GM18511 (cell line): ENCODE results near the gene RGS7BP.

Source experiments
- ATAC-seq: cut with Tn5 transposase; IDR thresholded peaks from one replicate; pipeline ENCODE4 v1.9.1; 2021; ENCODE audit warnings: mild to moderate bottlenecking, moderate library complexity; ENCODE audit not compliant: unreplicated experiment

RGS7BP gene

DNA sequence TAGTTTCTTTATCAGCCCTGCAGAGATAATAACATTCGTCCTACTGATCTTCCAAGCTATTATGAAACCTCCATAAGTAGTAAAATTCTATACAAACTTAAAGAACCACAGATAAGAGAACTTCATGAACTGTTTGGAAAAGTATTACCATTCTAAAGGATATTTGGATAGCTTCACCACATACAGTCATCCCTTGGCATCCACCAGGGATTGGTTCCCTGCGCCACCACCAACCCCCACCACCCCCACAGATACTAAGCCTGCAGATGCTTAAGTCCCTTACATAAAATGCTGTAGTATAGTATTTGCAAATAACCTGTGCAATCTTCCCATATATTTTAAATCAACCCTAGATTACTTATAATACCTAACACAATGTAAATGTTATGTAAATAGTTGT, 123.1 kb downstream of the RGS7BP start:
- ATAC-seq, result no peak

DNA sequence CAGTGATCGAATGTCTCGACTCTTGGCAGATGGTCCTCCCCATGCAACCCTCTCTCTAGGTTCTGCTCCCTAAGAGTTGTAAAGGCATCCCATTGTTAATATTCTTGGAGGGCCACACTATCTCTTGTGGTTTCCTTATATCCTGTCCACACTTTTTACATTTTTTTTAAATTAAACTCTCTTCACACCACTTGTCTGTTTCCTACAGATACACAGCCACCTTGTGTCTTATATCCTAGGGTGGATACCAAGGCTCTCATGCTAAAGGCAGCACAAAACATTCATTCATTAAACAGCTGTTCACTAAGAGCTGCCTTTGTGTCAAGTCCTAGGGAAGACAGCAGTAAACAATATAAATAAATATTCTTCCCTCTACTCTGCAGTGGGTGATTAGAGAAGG, 124.0 kb downstream of the RGS7BP start:
- ATAC-seq, result no peak

DNA sequence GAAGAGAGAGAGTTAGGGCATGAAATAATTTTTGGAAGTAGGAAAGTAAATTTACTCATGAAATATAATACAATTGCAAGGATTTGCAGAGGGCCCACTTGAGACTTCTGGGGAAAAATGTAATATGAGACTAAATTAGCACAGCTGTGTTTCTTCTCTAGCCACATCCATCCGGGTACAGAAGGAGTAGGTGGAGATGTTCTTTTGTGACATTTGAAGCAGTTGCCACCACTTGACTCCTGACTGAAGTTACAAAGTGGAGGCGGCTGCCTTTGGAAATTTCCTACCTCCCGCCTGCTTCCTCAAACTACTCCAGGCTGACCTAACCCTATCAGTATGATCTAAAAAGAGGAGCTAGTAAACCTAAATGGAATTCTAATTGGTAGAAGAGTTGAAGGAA, 126.4 kb downstream of the RGS7BP start:
- no peak for ATAC-seq

DNA sequence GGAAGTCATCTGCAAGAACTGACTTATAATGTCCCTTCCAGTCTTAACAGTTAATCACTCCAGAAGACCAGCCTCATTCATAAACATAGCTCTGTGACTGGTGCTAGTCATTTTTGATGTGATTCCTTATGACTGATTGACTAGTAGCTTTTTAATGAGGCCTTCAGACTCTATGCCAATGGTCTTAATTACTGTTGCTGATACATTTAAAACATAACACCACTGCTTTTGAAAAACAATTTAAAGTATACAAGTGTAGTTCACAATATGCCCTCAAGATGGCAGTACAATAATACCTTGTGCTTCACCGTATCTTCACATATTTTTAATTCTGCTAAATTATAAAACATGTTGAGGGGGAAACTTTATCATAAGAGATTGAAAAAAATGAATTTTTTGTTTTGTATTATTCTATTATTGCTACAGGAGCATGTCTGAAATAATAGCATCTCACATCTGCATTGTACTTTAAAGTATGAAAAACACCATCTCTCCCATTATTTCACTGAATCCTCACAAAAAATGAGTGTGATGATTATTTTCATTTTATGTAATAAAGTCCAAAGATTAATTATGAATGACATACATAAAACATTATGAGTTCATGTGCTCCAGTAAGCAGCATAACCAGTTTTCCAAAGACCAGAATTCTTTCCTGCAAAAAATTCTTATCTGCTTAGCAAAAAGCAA, 129.3 kb downstream of the RGS7BP start:
- no peak for ATAC-seq

DNA sequence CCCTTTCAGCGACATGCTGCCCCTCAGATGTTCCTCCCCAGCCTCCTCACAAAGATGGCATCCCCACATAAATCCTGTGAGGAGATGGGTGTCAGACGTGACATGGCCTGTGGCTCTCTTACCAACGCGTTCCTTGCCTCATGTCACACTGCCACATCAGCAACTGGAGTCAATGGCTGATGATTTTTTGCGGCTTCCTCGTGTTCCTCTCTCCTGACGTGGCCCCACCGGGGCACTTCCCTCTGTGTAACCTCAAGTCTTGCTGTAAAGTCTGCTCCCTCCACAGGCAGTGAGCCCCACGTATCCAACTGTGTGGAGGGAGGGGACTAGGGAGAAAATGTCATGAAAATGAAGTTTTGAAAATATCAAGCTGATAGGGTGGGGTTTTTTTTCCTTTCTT, 131.3 kb downstream of the RGS7BP start:
- ATAC-seq, result no peak

DNA sequence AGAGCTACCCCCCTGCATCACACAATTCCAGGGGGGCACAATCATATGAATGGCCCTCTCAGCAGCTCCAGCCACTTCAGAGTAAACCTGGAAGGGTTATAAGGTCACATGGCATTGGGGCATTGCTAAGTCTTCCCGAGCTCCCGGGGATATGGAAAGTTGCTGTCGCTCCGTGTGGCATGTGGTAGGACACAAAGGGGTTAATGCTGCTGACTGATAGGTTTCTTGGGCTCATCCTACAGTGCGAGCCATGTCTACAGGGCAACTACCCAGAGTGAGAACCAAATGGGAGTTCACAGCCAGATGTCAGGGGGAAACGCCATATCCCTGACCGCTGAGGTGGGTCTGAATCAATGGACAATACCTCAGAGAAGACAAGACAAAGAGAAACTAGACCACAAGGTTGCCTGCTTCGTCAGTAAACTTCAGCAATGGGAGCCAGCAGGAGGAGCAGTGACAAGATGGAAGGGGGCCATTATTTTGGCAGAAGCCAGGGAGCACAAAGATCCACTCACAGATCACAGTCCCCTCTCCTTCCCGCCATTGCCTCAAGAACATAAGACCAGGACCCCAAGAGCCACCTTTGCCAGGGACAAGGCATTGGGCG, 132.1 kb downstream of the RGS7BP start:
- no peak for ATAC-seq

DNA sequence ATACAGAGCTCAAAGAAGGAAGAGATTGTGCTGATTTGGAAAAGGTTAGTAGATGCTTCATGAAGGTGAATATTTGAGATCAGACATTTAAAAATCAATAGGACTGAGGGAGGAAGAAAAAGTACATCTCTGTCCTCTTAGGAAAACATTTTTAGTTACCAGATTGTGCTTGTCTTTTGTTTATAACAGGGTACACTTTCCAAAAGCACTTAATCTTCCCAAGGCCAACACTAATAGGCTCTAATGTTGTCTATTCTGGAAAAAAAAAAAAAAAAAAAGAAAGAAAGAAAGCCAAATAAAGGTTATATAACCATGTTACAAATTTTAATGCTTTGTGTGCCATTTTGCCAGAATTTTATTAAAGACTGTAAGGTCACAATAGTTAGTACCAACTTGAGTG, 139.0 kb downstream of the RGS7BP start:
- no peak for ATAC-seq

DNA sequence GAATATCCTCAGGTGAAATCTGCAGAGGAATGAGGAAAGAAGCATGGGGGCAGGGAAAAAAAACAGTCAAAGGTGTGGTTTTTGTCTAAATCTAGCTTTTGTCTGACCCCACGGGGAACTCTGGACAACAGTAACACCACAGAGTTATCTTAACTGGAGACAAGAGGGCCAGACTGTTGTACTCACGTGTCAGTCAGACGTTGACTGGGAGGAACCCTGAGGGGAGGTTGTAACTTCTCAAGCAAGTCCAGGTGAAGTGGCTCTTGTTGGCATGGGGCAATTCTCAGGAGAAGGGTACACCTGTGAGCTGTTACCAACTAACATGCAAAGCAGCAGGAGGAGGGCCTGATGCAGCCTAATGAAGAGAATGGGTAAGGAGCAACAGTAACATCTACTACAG, 140.4 kb downstream of the RGS7BP start:
- ATAC-seq, result no peak

DNA sequence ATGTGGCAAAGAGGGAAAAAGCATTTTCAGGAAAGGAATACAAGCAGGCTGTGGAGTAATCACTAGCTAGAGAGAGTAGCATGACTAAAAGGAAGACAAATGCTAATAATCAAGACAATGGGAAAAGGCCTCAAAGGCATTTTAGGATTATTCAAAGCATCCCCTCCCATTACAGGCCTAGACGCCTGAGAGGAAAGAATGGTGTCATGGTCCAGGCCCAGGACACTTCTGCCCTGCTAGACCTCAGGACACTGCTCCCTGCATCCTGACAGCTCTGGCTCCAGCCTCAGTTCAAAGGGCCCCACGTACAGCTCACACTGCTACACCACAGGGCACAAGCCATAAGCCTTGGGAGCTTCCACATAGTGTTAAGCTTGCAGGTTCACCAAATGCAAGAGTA, 143.7 kb downstream of the RGS7BP start:
- ATAC-seq, result no peak

DNA sequence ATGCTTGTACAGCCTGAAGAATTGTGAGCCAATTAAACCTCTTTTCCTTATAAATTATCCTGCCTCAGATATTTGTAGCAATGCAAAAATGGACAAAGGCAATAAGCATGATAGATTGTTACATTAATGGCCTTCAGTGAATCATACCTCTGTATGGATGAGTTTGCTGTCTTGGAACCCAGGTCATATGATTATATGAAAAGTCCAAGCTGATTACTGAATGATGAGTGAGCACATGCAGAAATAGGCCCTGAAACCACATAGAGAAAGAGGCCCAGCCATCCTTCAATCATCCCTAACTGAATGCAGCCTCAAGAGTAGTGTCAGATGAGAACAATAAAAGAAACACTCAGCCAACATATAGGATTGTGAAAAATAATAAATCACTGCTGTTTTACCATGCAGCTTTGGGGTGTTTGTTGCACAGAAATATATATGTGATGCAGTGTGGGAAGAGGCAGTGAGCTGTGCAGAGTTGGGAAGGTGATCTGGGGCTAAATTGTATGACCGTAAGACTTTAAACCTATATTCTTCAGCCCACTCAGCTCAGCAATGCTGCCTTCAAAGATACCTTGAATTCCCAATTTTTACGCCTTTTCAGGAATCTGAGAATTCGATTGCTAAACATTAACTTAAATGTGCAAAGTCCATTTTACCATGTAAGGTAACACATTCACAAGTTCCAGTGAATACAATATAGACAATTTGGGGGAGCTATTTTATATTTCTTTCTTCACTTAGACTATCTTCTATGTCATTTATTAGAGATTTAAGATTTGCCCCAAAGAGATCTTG, 148.1 kb downstream of the RGS7BP start:
- no peak for ATAC-seq

DNA sequence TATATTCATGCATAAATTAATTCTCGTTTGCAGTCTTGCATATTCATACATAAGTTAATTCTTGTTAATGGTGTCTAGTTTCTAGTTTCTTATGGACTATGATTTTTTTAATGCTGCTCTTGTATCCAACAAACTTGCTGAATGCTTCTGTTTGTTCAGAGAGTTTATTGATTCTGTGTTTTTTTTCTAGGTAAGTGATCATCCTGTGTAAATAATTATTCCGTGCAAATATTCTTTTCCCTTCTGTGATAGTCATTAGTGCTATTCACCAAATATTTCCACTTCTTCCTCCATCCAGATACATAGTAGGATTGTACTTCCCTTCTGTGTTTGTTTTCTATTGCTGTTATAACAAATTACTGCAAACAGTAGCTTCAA, 148.7 kb downstream of the RGS7BP start:
- ATAC-seq, result no peak

DNA sequence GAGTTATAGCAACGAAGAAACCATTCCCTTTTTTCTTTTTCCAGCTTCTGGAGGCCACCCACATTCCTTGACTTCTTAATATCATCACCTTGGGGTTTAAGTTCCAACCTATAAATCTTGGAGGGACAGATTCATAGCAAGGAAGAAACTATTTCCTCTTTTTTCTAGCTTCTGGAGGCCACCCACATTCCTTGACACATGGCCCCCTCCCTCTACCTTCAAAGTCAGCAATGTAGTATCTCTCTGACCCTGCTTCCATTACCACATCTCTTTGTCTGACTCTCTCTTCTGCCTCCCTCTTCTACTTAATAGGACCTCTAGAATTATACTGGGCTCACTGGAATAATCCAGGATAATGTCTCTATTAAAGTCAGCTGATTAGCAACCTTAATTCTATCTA, 149.8 kb downstream of the RGS7BP start:
- no peak for ATAC-seq

DNA sequence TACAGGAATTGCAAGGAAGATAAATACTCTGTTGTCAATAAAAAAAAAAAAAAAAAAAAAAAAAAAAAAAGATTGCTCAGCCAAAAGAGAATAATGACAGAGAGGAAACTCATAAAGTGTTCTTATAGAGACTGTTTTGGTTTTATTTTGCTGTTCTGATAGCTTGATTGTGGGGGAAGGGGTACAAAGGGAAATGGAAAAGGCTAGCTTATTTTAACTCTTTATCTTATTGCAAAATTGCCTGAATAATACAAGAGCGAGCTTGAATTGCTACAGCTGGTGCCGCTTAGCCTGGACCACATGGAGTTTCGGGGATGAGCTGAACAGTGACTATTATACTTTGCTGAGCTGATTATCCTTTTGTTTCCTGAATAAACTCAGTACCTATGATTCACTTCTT, 153.5 kb downstream of the RGS7BP start:
- ATAC-seq, result no peak
